Measurements from ENCODE around the gene SMIM23. TPM values are rescaled to one million over a fixed set of nuclear protein-coding genes. Genes with fewer than 3 reads are reported as not detected.

Gene SMIM23
- total and polyA plus RNA-seq, 10 of the 15 experiments (the other 5 are each of a cell fraction or from before 2014, with no cell fraction given) = not detected

GRCh38 chr5:171736976-171737891 is 48.4 kb upstream of the SMIM23 start (continued):
- TF ChIP-seq RELB (IDR thresholded peaks at IDR 0.05; ENCODE audit: low read depth) = no peak
- TF ChIP-seq RELA (IDR thresholded peaks at IDR 0.05; ENCODE audit: borderline replicate concordance, partially characterized antibody) = no peak

- Histone ChIP-seq H3K4me2 (ENCODE audit: control insufficient read depth, insufficient read depth) (no peak overlapping the region), H2AFZ (ENCODE audit: control insufficient read depth, low read depth, low read length) (no peak overlapping the region), H3K27me3 (replicated peaks in 1 of 2; ENCODE audit: control insufficient read depth in 2 of 2, insufficient read depth in 2 of 2, low read length in 1 of 2) (no peaks in the 10 kb centered on the region; a peak in 1 of 4 replicates), H3K79me2 (ENCODE audit: control insufficient read depth, insufficient read depth, low read length) (no peaks in the 10 kb centered on the region), H3K9ac (ENCODE audit: control insufficient read depth, insufficient read depth, low read length) (no peak overlapping the region), H4K20me1 (ENCODE audit: control insufficient read depth, insufficient read depth) (no peaks in the 10 kb centered on the region), H3K4me3 (no peak overlapping the region), H3K36me3 (ENCODE audit: control insufficient read depth in 2 of 2, insufficient read depth in 2 of 2, low read length in 1 of 2) (no peaks in the 10 kb centered on the region), H3K4me1 (ENCODE audit: control insufficient read depth, insufficient read depth, low read length) (peaks cover 15% of the 10 kb centered on the region), H3K27ac (ENCODE audit: control insufficient read depth, insufficient read depth) (no peak overlapping the region), H3K9me3 (replicated peaks; ENCODE audit: control insufficient read depth, insufficient read depth, low read length) (no peaks in the 10 kb centered on the region)
- BruUV-seq (replicated peaks) = no TSS peak
- no peak for ATAC-seq
- DNase-seq (ENCODE audit: low read depth, low spot score) = no peak
- WGBS (ENCODE audit: insufficient coverage, insufficient replicate concordance, low lambda C conversion rate, missing lambda C conversion rate) = 12% methylated on average over 8 of the region's 8 CpGs
- no peak for FAIRE-seq
- in situ Hi-C loops (cut with MboI) = no loop called here
- intact Hi-C loops (cut with micrococcal nuclease; ENCODE audit: unreplicated experiment) = no loop called here
- ChIA-PET CTCF (no interaction called here), SMC1A (ENCODE audit: uncharacterized antibody, unreplicated experiment) (no interaction called here), POLR2A (no interaction called here), RAD21 (ENCODE audit: unreplicated experiment) (no interaction called here)
- no peak for TF ChIP-seq SUPT20H (IDR thresholded peaks at IDR 0.05; ENCODE audit: borderline replicate concordance, control insufficient read depth, low read depth, low read length)
- TF ChIP-seq IRF4 (IDR thresholded peaks at IDR 0.05; ENCODE audit: low read depth, low read length) = no peak
- TF ChIP-seq SIX5 (IDR thresholded peaks at IDR 0.05; ENCODE audit: low read depth, low read length, severe bottlenecking) = no peak
Measured at GRCh38 chr5:171738501-171738900, 47.1 kb upstream of the SMIM23 start.

Measured in GM12878 (cell line).